GOT3 (cell line): ENCODE measurements around the gene ADGRD1.

ENCODE experiments used
- DNase-seq: peaks from one replicate; lab custom pipeline; 2025; ENCODE audit warnings: mixed read lengths; lab: John Stamatoyannopoulos, UW

ADGRD1 gene

DNA sequence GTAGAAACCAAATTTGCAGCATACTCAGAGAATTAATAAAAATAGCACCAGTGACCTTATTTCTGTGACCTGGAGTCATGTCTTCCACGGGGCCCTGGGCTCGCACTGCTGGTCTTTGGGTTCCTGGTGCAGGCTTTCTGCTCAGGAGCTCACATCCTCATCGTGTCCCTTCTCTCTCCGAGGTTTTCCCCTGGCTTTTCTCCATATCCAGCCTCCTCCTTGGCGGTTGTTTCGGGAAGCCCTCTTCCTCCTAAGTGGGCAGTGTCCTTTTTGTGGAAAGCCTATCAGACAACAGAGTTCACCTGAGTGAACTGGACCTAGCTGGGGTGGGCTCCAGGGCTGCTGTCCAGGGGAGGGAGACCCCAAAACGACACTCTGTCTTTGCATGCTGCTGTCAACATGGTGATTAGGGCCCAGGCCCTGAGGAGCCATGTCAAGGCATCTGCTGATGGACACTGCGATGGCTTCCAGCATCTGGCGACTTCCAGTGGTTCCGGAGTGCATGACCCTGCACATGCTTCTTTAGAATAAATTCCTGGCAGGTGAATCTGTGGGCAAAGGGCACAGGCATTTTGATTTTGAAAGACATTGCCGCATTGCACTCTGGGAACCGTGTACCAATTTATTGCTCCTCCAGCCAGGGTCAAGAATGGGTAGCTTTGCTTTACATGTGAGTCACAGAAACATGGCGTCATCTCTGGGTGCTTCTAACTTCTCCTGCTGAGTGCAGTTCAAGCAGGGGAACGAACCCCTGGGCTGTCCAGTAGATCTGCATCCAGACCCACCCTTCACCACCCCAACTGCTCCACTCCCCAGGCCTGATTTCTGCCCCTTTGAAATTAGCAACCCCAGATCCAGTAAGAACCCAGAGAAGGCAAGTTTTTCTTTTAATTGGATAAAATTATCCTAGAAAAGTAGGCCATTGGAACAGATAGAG, 136.8 kb downstream of the ADGRD1 start:
- no peak for DNase-seq

DNA sequence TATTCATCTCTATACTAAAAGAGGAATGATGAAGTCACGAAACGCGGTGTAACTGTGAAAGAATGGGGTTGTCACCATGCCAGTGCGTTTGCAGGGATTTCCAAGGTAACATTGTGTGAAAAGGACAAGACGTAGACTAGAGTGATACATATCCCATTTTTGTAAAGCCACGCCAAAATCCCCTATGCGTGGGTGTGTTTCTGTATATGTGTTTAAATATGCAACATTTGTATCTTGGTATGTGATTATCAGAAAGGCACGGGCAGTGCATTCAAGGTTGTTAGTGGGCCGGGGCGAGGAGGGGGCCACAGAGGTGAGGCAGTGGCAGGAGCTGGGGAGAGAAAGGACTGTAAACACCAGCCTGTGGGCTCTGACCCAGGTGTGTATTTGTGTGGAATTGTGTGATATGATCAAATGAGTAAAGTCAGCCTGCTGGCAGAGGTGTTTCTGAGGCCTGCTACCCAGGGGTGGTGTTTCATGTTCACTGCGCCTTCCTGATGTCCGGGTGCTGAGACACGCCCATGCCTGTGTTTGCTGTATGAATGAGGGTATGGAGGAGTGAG, 137.8 kb downstream of the ADGRD1 start:
- no peak for DNase-seq

DNA sequence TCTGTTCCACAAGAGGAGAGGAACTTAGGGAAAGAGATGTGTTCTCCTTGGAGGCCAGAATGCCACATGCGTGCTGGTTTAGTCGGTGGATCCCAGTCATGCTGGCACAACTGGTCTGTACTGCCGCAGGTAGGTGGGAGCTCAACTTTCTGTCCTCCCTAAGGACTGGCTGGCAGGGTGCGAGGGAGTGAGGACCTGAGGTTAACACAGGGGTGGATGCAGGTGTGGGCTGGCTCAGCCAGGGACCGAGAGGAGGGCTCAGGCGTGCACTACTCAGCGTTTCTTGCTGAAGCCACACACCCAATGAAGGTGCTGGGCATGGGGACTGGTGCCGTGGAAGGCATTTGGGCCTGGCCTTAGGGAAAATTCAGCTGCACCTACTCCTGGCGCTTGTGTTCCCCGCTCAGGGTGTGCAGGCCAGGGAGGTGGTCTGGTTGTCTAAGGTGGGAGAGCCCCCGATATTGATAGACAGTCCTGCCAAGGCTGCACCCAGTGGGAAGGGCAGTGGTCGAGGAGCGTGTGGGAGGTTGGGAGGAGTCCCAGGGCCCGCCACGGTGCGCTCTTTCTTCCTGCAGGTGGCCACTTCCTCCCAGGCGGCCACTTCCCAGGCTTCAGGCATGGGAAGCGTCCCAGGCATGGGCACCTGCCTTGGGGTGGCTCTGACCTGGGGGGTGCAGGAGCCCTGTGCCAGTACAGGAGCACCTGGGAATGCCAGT, 138.4 kb downstream of the ADGRD1 start:
- no peak for DNase-seq

DNA sequence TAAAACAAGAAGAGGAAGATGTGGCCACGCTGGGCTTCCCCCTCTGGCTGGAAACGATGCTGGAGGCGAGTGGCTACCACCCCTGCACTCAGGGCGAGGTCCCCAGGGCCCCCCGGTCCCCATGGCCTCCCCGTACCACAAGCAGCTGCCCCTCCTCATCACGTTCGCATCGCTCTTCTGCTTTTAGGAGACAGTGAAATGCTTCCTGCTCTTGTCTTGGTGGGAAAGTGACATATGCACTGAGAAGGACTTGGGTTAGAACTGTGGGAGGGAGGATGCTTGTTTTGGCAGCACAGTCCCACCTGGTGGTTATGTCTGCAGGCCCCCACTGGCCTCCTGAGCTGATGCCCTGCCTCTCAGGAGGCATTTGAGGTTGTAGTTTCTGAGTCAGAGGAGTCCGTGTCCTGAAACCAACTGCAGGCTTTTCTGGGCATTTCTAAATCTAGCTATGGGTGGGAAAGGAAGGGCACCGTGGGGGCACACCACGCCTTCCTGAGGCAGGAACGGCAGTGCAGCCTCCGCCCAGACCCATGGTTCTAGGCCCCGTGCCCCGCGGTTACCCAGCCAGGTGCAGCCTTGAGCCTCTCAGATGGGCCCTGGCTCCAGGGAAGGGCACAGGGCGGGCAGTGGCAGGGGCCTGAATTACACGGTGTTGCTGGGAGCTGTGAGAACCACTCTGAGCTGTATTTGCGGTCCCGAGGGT, 139.3 kb downstream of the ADGRD1 start:
- DNase-seq = peak; percentile 37

DNA sequence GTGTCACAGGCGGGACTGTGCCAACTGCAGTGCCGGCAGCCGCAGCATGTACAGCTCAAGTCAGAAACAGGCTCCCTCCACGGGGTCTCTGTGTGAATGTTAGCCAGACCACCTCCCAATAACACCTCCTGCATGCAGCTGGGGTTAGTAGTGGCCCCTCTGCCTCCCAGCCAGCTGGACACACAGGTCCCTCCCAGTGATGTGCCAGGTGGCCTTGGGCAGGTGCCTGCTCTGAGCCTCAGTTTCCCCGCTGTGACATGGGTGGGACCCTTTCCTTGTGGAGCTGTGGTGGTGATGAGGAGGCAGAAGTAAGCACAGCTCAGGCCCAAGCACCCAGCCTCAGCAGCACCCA, 139.9 kb downstream of the ADGRD1 start:
- DNase-seq = no peak

DNA sequence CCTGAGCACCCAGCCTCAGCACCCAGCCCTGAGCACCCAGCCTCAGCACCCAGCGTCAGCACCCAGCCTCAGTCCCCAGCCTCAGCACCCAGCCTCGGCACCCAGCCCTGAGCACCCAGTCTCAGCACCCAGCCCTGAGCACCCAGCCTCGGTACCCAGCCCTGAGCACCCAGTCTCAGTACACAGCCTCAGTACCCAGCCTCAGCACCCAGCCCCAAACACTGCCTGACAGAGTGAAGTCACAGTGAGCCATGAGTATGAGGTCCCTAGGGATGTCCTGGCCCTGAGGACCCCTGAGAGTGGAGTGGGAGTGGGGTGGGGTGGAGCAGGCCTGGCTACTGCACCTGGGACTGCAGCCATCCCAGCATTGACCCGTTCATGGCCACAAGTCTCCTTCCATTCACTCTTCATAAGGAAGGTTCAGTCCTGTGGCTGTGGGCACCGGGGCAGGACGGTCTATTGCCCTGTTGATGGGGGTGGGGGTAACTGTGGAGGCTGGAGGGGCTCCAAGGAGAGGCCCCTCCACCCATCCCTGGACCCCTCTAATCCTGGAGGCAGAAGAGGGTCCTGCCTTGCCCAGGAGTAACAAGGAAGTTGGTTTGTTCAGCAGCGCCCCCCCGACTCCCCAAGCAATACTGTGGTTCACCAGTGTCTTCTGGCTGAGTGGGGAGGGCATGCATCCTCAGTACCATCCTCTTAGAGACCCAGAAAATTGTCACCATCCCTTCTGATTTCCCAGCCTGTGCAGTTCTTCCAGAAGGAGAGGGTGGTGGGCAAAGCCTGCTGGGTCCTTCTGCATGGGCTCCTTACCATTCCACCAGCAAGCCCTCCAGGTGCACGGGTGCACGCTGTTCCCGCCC, 140.5 kb downstream of the ADGRD1 start:
- no peak for DNase-seq

DNA sequence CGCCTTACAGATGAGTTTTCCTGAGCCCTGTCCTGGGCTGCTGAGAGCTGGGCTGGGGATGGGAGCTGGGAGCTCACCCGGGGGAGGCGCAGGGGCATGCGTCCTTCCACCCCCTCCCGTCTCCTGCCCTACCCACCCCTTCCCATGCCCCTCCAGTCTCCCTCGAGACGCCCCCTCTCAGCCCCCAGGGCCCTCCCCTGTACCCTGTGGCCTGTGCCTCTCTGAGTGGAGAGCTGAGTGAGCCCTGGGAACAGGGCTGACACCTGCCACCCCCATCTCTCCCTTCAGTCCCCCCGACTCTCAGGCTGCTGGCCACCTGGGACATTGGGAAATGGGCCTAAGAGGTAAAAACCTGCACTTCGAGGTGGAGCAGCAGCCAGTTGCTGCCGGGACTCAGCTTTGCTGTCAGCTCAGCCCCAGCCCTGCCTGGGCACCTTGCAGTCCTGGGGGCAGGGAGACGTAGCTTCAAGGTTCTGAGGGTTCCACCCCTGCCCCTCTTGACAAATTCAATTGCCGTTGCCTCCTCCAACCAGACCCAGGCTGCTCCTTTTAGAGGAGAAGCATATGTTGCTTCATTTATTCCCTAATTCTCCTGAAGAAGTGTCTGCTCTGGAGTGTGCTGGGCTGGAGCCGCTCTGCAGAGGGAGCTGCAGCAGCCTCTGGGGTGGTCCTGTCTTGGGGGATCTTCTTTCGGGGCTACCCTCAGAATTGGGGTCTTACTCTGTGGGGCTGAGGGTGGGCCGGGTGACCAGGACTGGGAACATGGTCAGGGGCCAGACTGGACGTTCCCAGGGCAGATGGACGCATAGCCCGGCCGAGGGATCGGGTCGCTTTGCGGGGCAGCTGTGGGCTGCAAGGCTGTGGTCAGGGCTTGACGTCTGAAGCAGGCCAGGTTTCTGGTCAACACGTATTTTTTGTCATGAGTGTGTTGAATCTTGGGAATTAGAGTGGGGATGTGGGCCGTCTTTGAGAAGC, 141.4 kb downstream of the ADGRD1 start:
- DNase-seq = no peak

DNA sequence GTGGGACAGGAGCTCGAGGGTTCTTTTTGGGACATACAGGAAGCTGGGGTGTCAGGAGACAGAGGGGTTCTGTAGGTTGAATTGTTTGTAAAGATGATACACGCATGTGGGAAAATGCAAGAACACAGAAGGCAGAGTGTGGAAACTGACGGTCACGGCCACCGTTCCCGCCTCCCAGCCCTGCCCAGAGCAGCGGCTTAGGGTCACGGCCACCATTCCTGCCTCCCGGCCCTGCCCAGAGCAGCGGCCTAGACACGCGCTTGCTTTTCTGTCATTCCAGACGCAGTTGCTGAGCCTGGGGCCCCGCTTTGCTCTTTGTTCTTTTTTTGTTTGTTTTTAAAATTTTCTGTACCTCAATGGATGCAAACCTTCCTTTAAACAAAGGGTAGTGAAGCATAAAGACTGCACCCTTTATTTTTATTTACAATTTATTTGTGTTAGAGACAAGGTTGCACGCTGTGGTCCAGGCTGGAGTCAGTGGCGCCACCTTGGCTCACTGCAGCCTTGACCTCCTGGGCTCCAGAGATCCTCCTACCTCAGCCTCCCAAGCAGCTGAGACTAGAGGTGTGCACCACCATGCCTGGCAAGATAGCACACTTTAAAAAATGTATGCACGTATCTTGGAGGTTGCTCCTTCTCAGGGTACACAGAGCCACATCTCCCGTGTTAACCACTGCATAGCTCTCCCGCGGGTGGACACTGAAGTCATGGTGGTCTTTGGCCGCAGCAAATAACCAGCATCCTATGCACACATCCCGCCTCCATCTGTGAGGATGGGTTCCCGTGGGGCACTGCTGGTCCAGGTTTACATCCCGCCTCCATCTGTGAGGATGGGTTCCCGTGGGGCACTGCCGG, 142.3 kb downstream of the ADGRD1 start:
- no peak for DNase-seq

DNA sequence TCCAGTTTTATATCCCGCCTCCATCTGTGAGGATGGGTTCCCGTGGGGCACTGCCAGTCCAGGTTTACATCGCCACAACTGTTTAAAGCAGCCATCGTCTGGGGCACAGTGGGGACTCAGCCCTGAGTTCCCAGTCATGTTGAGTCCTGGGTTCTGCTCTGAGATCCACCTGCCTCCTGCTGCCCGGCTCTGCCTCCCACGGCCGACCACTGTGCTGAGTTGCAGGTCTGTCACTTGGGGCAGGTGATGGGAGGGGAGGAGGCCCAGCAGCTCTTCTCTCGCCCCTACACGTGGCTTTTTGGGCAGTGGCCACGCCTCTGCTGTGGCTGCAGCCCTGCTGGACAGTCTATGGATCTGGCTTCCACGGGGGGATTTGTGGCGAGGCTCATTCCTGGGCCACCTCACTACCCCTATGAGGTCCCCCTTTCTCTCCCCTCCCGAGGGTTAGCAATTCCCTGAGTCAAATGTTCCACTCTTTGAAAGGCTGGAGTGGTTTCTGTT, 143.0 kb downstream of the ADGRD1 start:
- no peak for DNase-seq

DNA sequence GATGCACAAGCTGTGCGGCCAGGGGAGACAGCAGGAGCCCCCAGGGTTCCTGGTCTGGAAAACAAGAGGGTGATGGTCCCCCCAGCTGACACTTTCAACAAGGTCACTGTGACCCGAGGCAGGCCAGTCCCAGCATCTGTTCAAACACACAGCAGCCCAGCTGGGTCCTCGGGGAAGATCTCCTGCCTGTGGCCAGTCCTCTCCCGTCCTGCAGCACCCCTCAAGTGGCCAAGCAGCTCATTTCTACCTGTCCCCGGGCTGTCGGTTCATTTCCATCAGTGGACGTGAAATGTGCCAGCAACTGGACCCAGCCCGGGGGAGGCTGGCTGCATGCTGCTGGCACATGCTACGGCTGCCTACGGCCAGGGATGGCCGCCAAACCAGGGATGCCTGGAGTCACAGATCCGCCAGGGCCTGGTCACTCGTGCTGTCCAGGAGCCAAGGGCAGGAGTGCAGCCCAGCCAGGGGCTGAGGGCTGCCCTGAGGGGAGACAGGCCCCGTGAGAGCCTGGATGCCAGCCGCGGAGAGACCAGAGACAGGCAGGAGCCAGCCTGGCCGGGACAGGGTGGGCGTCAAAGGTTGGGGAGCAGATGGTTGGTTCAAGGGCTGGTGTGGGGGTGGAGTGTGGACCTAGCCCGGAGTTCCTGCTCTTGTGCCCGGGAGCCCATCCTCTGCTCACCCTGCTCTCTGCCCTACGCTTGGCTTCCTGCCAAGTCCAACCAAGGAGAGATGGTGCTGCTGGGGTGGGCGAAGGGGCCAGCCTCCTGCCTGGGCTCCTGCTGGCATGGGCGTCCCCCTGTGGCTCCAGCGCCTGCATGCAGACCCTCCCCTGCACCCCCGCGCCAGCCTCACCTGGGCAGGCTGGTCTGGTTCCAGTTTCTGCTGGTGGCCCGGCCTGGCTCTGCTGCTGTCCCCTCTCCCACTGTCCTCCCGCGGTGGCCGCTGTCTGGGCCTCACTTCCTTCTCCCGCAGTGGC, 143.8 kb downstream of the ADGRD1 start:
- no peak for DNase-seq

DNA sequence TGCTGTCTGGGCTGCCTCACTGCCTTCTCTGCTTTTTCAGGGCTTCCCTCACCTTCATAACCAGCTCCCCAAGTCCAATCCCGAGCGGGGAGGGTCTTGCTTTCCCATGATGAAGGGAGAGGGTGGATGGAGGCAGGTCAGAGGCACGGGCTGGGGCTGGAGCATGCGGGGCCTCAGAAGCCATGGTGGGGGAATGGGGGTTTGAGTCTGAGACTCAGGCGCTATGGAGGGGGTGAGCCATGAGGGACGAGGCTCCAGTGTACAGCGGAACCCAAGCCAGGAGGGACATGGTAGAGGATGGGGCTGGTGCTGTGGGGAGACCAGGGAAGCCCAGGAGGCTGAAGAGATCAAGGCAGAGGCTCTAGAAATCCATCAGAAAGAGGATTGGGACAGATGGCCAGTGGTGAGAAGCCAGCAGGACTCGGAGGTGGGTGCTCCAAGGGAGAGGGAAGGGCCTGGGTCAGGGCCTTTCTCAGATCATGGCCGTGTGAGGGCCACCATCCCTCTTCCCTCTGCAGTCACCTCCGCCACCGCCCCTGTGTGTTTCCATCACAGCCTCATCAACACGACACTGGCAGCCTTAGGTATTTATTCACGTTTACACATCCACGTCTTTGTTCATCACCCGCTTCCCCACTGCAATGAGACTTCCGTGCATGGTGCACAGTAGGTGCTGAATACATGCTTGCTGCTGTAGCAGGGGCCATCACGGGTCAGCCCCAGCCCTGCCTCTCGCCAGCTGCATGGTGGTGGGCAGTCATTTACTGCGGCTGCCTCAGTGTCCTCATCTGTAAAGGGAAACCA, 144.7 kb downstream of the ADGRD1 start:
- no peak for DNase-seq

DNA sequence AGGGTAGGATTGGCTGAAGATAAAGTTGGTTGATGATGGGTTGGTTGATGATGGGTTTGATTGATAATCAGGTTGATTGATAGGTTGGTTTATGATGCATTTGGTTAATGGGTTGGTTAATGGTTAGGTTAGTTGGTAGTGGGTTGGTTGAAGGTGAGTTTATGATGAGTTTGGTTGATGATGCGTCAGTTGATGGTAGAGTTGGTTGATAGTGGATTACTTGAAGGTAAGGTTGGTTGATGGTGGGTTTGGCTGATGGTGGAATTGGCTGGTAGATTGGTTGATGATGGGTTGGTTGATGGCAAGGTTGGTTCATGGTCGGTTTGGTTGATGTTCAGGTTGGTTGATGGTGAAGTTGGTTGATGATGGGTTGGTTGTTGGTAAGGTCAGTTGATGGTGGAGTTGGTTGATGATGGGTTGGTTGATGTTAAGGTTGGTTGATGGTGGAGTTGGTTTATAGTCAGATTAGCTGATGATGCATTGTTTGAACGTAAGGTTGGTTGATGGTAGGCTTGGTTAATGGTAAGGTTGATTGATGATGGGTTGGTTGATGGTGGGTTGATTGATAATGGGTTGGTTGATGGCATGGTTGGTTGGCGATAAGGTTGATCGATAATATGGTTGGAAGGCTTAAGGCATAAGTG, 146.4 kb downstream of the ADGRD1 start:
- DNase-seq = no peak

DNA sequence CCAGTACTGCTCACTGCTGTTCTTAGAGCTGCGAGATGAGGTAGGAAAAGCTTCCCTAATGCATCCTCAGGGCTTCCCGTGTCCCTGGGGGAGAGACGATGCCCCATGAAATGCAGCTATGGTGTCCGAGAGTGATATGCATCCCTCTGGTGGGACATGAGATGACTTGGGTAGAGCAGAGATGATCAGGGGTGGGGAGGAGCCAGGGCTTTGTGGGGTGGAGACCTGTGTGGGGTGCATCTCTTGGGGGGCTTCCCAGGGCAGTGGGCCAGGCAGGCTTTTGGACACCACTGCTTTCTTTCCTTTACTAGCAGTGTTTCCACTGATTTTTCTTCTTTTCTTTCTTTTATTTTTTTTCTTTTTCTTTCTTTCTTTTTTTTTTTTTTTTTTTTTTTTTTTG, 147.3 kb downstream of the ADGRD1 start:
- no peak for DNase-seq

DNA sequence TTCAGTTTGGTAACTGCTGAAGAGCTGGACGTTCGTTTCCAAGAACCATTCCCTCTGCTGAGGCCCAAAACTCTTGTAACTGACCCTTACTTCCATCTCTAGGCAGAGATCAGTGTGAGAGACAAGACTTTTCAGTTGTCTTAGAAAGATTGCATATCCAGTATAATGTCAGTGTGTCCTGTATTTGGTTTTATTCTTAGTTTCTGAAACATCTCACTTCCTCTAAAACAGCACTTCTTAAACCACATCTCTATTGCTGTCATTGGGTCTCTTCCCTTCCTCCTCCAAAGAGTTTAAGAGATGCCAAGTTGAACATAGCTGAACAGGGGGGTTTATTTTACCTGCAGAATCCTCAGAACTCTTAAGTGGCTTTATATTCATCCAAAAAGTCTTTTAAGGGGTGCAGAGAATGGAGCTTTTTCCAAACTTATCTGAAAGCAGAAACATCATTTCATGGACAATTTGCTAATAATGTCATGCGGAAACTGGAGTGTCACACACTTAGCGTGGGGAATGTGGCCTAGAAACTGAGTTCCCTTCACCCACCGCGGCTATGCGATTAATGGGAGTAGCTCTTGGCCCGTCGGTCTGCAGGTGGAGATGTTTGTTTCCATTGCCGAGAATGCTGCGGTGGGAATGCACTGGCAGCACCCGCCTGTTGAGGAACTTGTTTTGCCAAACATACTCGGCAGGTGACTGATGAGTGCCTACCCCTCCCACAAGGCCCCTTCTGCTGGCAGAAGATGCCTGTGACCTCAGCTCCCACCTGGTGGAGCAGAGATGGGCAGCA, 148.2 kb downstream of the ADGRD1 start:
- DNase-seq = no peak

DNA sequence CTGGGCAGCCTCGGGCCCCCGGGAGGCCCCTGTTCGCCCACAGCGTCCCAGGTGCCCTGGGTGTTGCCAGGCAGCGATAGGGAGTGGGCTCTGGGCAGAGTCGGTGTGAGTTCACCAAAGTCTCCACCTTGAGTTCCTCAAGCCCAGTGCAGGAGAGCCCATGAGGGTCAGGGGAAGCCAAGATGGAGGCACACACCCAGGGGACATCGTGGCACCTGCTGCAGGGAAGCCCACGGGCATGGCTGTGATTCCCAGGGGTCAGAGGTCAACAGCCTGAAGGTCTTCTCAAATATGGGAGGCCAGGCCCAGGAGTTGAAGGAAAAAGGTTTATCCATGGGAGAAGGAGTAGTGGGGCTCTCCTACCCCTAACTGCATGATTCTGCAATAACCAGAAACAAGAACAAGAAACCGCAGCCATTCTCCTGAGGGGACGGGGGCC, 148.8 kb downstream of the ADGRD1 start:
- DNase-seq = no peak
